Esophagus squamous epithelium (tissue), 4 donors: ENCODE measurements around the gene SOX21.

ENCODE experiments used
- CTCF ChIP-seq, 6 experiments: fragments of 450-650 bp in 4 of 6; fragments of 200-600 bp in 2 of 6; sonication (generic) in 2 of 6; IDR thresholded peaks; one replicate each; pipeline ENCODE4 v1.5.1; 2016 to 2019; ENCODE audit warnings: antibody characterized with exemption in 6 of 6, mild to moderate bottlenecking in 4 of 6, moderate library complexity in 4 of 6
- POLR2A ChIP-seq, 4 donors: fragments of 450-650 bp; IDR thresholded peaks; one replicate each; pipeline ENCODE4 v1.6.1; 2017; ENCODE audit warnings: antibody characterized with exemption in 4 of 4, mild to moderate bottlenecking in 4 of 4, moderate library complexity in 3 of 4

- TF ChIP-seq CTCF (IDR thresholded peaks at IDR 0.05) (no peak), POLR2A (IDR thresholded peaks at IDR 0.05) (no peak)
These were observed 2.1 kb downstream of the SOX21 start for GRCh38 chr13:94710065-94710781.
